Adrenal gland (tissue), 5 donors: ENCODE data around the gene RAD23B.

ENCODE experiments used
- CTCF ChIP-seq, 6 experiments: fragments of 450-650 bp in 4 of 6; fragments of 200-600 bp in 2 of 6; sonication (generic) in 1 of 6; IDR thresholded peaks; 1 replicate in 5 of 6; 2 replicates in 1 of 6; pipeline versions ENCODE4 v1.5.1 to v1.8.0; 2016 to 2021; ENCODE audit warnings: antibody characterized with exemption in 6 of 6, mild to moderate bottlenecking in 2 of 6, moderate library complexity in 1 of 6
- POLR2A ChIP-seq, 2 donors: fragments of 450-650 bp; IDR thresholded peaks; one replicate each; pipeline ENCODE4 v1.6.1; 2017; ENCODE audit warnings: antibody characterized with exemption in 2 of 2, mild to moderate bottlenecking in 2 of 2, moderate library complexity in 1 of 2
- donor health status: DM: no; HTN: no; CAD: no.

DNA sequence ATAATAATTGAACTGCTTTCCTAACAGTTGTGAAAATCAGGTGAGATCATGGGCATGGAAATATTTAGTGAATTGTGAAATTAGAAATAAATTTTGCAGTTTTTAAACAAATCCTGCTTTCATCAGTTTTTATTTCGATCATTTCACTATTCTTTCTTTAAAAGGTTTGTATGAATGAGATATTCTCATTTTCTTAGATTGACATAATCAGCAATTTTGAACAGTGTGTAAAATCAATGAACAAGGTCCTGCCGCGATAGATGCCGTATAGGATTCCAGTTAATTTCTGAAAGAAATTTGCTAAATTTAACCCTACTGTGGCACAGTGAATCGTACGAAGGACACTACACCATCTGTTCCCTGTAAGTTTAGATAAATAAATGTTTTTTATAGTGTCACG, 7.5 kb downstream of the RAD23B start:
- TF ChIP-seq CTCF (IDR thresholded peaks at IDR 0.05) (no peak), POLR2A (IDR thresholded peaks at IDR 0.05) (no peak)
